Measurements from ENCODE around the gene CCNL2. TPM values are rescaled to one million over a fixed set of nuclear protein-coding genes. Genes with fewer than 3 reads are reported as not detected.

The CCNL2 gene
- total RNA-seq, 1 donor from 2014 or later: 116 TPM

DNA sequence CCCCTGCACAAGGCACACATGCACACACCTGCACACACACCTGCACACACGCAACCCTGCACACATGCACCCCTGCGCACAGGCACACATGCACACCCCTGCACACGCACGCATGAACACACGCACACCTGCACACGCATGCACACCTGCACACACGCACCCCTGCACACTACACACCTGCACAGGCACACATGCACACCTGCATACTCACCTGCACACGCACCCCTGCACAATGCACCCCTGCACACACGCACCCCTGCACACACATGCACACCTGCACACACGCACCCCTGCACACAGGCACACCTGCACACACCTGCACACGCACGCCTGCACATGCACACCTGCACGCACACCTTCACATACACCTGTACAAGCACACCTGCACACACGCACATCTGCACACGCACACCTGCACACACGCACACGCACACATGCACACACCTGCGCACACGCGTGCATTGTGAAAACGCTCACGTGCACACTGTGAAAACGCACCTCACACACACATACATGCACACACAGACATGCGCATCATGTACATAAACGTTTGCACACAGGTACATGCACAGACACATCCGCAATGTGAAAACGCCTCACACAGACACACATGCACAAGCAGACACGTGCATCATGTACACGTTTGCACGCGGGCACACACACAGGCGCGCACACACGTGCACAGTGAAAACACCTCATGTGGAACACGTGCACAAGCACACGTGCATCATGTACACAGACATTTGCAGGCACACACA lies 58.2 kb downstream of the CCNL2 start:
- no peak for DNase-seq

DNA sequence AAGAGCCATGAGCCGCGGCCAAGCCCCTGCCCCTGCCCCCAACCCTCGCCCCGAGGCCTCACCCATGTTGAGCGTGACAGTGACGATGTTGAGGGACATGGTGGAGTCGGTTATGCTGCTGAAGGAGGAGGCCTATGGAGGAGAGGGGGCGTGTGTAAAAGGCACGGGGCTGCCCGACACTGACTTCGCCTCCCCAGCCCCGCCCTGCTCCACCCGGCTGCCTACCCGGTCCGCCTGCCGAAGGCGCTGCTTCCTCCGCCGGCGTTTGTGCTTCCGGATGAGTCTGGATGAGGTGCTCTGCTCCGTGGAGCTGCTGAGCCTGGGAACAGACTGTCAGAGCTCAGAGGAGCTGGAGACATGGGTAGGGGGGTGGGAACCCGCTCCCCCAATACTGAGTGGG lies 59.0 kb downstream of the CCNL2 start:
- DNase-seq: no peak

- DNase-seq: no peak
Measured at GRCh38 chr1:1338278-1338677, 60.9 kb downstream of the CCNL2 start.

- DNase-seq: no peak
Measured at GRCh38 chr1:1337793-1338147, 61.4 kb downstream of the CCNL2 start.

GRCh38 chr1:1336931-1337792 lies 62.0 kb downstream of the CCNL2 start:
- no peak for DNase-seq

DNA sequence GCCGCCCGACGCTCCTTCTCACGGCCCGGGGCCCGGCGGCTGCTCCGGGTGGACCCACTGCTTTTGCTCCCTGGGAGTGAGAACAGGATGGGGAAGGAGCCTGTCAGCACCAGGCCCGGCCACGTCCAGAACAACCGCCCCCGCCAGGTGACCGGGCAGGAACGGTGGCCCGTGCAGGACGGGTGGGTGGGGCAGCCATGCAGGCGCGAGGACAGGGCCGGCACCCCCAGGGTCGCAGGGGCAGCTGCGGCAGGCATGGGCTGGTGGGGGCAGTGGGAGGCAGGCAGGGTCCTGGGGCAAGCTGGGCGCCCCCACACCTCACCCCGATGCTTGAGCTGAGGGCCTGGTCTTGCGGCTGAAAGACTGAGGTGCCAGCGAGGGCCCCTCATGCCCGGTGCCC lies 62.7 kb downstream of the CCNL2 start:
- DNase-seq: no peak

DNA sequence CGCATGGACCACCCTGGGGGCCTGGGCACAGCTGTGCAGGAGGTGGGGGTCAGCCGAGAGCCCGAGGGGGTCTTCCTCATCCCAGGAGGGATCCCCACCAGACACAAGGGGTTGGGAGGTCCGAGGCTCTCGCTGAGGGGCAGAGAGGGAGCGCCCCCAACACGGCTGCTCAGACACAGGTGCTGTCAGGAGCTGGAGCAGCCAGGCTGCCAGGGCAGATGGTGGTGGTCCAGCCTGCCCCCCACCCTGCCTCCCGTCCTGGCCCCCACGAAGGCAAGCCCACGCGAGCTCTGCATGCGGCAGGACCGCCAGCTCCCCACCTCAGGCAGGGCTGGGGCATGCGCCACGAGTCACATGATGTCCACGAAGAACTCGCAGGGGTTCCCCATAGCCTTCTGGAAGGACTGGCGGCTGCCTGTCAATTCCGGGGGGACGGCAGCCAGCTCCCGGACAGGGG lies 63.3 kb downstream of the CCNL2 start:
- DNase-seq: no peak

Other genes with a start within 250 kb of the CCNL2 start
- gene TTLL10, start 225.5 kb downstream of the CCNL2 start, total RNA-seq: not detected
- not detected for gene TNFRSF18, start 192.7 kb downstream of the CCNL2 start, total RNA-seq
- not detected for gene TNFRSF4, start 185.2 kb downstream of the CCNL2 start, total RNA-seq
- gene SDF4, start 167.3 kb downstream of the CCNL2 start, total RNA-seq: 18.4 TPM
- gene B3GALT6, start 167.1 kb downstream of the CCNL2 start, total RNA-seq: 27.1 TPM
- not detected for gene C1QTNF12, start 152.6 kb downstream of the CCNL2 start, total RNA-seq
- gene UBE2J2, start 125.5 kb downstream of the CCNL2 start, total RNA-seq: 39.6 TPM
- 2.2 TPM for gene SCNN1D, start 118.9 kb downstream of the CCNL2 start, total RNA-seq
- 51.3 TPM for gene ACAP3, start 91.4 kb downstream of the CCNL2 start, total RNA-seq
- 8.0 TPM for gene PUSL1, start 90.7 kb downstream of the CCNL2 start, total RNA-seq
- 28.2 TPM for gene INTS11, start 74.7 kb downstream of the CCNL2 start, total RNA-seq
- gene CPTP, start 74.5 kb downstream of the CCNL2 start, total RNA-seq: 12.3 TPM
- gene TAS1R3, start 68.1 kb downstream of the CCNL2 start, total RNA-seq: 0.31 TPM
- gene DVL1, start 49.9 kb downstream of the CCNL2 start, total RNA-seq: 70.7 TPM
- 11.5 TPM for gene MXRA8, start 40.8 kb downstream of the CCNL2 start, total RNA-seq
- 26.2 TPM for gene AURKAIP1, start 24.1 kb downstream of the CCNL2 start, total RNA-seq
- gene MRPL20, start 8.0 kb upstream of the CCNL2 start, total RNA-seq: 50.4 TPM
- gene ANKRD65, start 21.9 kb upstream of the CCNL2 start, total RNA-seq: 1.4 TPM
- gene VWA1, start 36.4 kb upstream of the CCNL2 start, total RNA-seq: 4.1 TPM
- 0.62 TPM for gene ATAD3C, start 50.4 kb upstream of the CCNL2 start, total RNA-seq
- gene ATAD3B, start 72.4 kb upstream of the CCNL2 start, total RNA-seq: 11.7 TPM
- gene ATAD3A, start 112.8 kb upstream of the CCNL2 start, total RNA-seq: 7.3 TPM
- gene TMEM240, start 141.3 kb upstream of the CCNL2 start, total RNA-seq: 18.1 TPM
- 32.9 TPM for gene SSU72, start 175.5 kb upstream of the CCNL2 start, total RNA-seq
- 2.7 TPM for gene FNDC10, start 200.8 kb upstream of the CCNL2 start, total RNA-seq
- gene MIB2, start 216.2 kb upstream of the CCNL2 start, total RNA-seq: 43.5 TPM
- 0.31 TPM for gene MMP23B, start 232.8 kb upstream of the CCNL2 start, total RNA-seq

All from occipital lobe (tissue), 2 donors.